ENCODE results near the gene EHD3. TPM values are rescaled to one million over a fixed set of nuclear protein-coding genes. Genes with fewer than 3 reads are reported as not detected.

The EHD3 gene
- total RNA-seq, 2 experiments from 2014 or later = 0.05 to 0.21 TPM

DNA sequence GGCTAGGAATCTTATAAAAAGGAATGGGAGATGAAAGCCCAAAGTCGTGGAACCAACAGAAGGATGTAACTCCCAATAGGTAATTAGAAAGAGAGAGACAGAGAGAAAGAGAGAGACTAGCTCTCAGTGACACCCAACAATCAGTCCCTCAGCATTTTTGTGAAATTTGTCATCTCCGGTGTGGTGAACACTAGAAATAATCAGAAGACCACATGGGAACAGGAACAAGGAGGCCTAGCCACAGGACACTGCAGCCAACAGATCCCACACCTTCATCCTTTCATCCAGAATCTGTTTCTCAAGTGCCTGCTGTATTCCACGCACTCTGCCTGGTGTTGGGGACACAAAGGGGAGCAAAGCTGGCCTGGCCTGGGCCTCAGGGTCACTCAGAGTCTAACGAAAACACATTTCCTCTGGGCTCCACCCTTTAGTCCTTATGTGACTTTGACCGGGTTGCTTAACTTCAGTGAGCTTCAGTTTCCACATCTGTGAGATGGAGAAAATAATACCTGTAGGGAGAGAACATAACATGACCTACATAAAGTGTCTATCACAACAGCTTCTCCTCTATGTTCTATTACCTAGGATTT lies 53.1 kb downstream of the EHD3 start:
- ChIA-PET POLR2A (no interaction called here), CTCF (no interaction called here)

GRCh38 chr2:31287654-31288053 lies 53.7 kb downstream of the EHD3 start:
- H3K9me3 Mint-ChIP-seq (ENCODE audit: insufficient read depth) = no peaks in the 10 kb centered on the region
- no peaks in the 10 kb centered on the region for H3K4me1 Mint-ChIP-seq (ENCODE audit: low read depth)
- no peaks in the 10 kb centered on the region for H3K36me3 Mint-ChIP-seq (ENCODE audit: low read depth)
- ChIA-PET CTCF (no interaction called here), POLR2A (no interaction called here)
- no peak overlapping the region for H3K27ac Mint-ChIP-seq
- ATAC-seq = no peak
- no peaks in the 10 kb centered on the region for H3K27me3 Mint-ChIP-seq (ENCODE audit: low read depth)
- DNase-seq = no peak
- no peak overlapping the region for H3K4me3 Mint-ChIP-seq

More for the DNA sequence above, 53.1 kb downstream of the EHD3 start:
- no peak overlapping the region for H3K4me3 Mint-ChIP-seq
- no peak overlapping the region for H3K27ac Mint-ChIP-seq
- no peaks in the 10 kb centered on the region for H3K36me3 Mint-ChIP-seq (ENCODE audit: low read depth)
- no peaks in the 10 kb centered on the region for H3K9me3 Mint-ChIP-seq (ENCODE audit: insufficient read depth)
- H3K27me3 Mint-ChIP-seq (ENCODE audit: low read depth) = no peaks in the 10 kb centered on the region
- DNase-seq (no peak), ATAC-seq (no peak)
- no peaks in the 10 kb centered on the region for H3K4me1 Mint-ChIP-seq (ENCODE audit: low read depth)

GRCh38 chr2:31294196-31294595 lies 60.2 kb downstream of the EHD3 start:
- DNase-seq (no peak), ATAC-seq (no peak)
- no peak overlapping the region for H3K27ac Mint-ChIP-seq
- no peaks in the 10 kb centered on the region for H3K36me3 Mint-ChIP-seq (ENCODE audit: low read depth)
- no peak overlapping the region for H3K4me3 Mint-ChIP-seq
- CTCF ChIA-PET = no interaction called here
- H3K27me3 Mint-ChIP-seq (ENCODE audit: low read depth) = peaks cover 4% of the 10 kb centered on the region
- H3K9me3 Mint-ChIP-seq (ENCODE audit: insufficient read depth) = no peaks in the 10 kb centered on the region
- no peaks in the 10 kb centered on the region for H3K4me1 Mint-ChIP-seq (ENCODE audit: low read depth)
- POLR2A ChIA-PET = no interaction called here

- CTCF ChIA-PET = no interaction called here
- peaks cover 4% of the 10 kb centered on the region for H3K27me3 Mint-ChIP-seq (ENCODE audit: low read depth)
- DNase-seq = no peak
- POLR2A ChIA-PET = no interaction called here
- no peaks in the 10 kb centered on the region for H3K9me3 Mint-ChIP-seq (ENCODE audit: insufficient read depth)
- no peaks in the 10 kb centered on the region for H3K36me3 Mint-ChIP-seq (ENCODE audit: low read depth)
- no peak overlapping the region for H3K4me3 Mint-ChIP-seq
- ATAC-seq = no peak
- no peaks in the 10 kb centered on the region for H3K4me1 Mint-ChIP-seq (ENCODE audit: low read depth)
- no peak overlapping the region for H3K27ac Mint-ChIP-seq
Measured at GRCh38 chr2:31296641-31297287, 62.8 kb downstream of the EHD3 start.

DNA sequence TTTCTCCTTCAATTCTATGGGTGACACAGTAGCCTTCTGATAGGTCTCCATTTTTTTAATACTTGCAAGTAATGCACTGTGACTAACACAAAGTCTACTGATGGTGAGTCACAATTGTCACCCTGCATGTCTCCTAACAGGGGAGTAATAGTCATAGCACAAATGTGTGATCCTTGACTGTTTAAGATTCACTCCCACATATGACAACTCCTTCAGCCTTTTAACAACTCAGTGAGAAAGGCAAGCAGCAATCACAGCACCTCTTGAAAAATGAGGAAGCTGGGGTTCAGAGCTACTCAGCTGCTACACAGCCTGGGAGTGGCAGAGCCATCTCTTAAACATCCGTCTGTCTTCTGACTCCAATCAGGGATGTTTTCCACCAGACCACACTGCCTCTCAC lies 63.8 kb downstream of the EHD3 start:
- POLR2A ChIA-PET = no interaction called here
- Mint-ChIP-seq H3K27me3 (ENCODE audit: low read depth) (peaks cover 4% of the 10 kb centered on the region), H3K4me3 (no peak overlapping the region), H3K4me1 (ENCODE audit: low read depth) (no peaks in the 10 kb centered on the region), H3K36me3 (ENCODE audit: low read depth) (no peaks in the 10 kb centered on the region), H3K9me3 (ENCODE audit: insufficient read depth) (no peaks in the 10 kb centered on the region), H3K27ac (no peak overlapping the region)
- CTCF ChIA-PET = no interaction called here
- DNase-seq = no peak
- no peak for ATAC-seq

DNA sequence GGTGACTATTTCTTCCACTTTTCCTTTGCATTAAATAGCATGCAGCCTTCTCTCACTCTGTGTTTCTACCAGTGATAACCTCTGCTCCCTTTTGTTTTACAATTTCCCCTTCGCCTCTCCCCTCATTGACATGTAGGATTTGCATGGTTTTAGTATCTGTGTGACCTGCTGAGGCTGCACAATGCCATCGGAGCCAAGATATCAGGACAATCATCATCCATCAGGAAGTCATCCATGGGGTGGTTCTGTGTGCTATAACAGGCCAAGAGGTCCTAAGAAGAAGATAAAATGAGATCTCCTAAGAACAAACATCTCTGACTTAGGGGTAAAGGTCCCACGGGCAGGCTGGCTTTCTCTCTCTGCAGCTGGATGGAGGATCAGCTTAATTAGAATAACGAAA lies 65.6 kb downstream of the EHD3 start:
- H3K27ac Mint-ChIP-seq = no peak overlapping the region
- H3K27me3 Mint-ChIP-seq (ENCODE audit: low read depth) = peaks cover 6% of the 10 kb centered on the region
- H3K9me3 Mint-ChIP-seq (ENCODE audit: insufficient read depth) = no peaks in the 10 kb centered on the region
- H3K36me3 Mint-ChIP-seq (ENCODE audit: low read depth) = no peaks in the 10 kb centered on the region
- POLR2A ChIA-PET = no interaction called here
- no peak for DNase-seq
- CTCF ChIA-PET = interaction anchor here (0.7 to 0.8 kb wide), 2 partner anchors 34 to 588 kb away, joined by 3 read pairs; no protein-coding TSS in a partner anchor
- H3K4me3 Mint-ChIP-seq = no peak overlapping the region
- no peaks in the 10 kb centered on the region for H3K4me1 Mint-ChIP-seq (ENCODE audit: low read depth)
- no peak for ATAC-seq

GRCh38 chr2:31300309-31300708 lies 66.4 kb downstream of the EHD3 start:
- CTCF ChIA-PET = interaction anchor here (0.8 to 1.7 kb wide), 2 partner anchors 33 to 588 kb away, joined by 3 to 6 read pairs; no protein-coding TSS in a partner anchor
- Mint-ChIP-seq H3K27me3 (ENCODE audit: low read depth) (peaks cover 7% of the 10 kb centered on the region), H3K9me3 (ENCODE audit: insufficient read depth) (no peaks in the 10 kb centered on the region), H3K4me3 (no peak overlapping the region), H3K4me1 (ENCODE audit: low read depth) (no peaks in the 10 kb centered on the region), H3K36me3 (ENCODE audit: low read depth) (no peaks in the 10 kb centered on the region), H3K27ac (no peak overlapping the region)
- no peak for ATAC-seq
- no peak for DNase-seq
- POLR2A ChIA-PET = no interaction called here

DNA sequence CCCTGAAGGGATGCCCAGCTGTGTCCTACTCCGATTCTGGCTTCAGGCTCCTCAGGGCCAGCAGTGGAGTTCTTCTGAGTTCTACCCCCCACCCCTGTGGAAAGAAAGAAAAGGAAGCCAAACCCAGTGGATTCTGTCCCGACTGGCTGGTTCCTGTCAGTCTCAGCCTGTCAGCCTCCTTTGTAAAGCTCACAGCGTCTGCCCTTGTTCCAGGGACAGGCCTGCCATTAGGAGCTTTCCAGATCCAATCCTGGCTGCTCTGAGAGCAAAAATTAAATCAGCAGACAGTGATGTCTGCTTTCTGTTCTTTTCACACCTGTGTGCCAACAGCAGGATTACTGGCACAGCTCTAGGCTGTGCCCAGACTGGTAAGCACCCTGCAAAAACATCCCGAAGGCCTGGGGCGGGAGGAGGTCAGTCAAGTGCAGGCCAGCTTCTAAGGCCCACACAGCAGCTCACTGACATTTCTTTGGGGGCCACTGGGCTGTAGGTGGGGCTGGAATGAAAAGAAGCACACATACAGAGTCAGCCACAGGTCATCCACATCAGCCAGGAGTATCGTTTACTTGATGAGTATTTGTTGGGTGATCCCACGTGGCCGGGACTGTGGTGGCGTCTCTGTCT lies 69.1 kb downstream of the EHD3 start:
- ATAC-seq (no peak), DNase-seq (no peak)
- H3K4me1 Mint-ChIP-seq (ENCODE audit: low read depth) = no peaks in the 10 kb centered on the region
- H3K27me3 Mint-ChIP-seq (ENCODE audit: low read depth) = peaks cover 20% of the 10 kb centered on the region
- ChIA-PET POLR2A (no interaction called here), CTCF (no interaction called here)
- H3K27ac Mint-ChIP-seq = no peak overlapping the region
- no peaks in the 10 kb centered on the region for H3K9me3 Mint-ChIP-seq (ENCODE audit: insufficient read depth)
- no peaks in the 10 kb centered on the region for H3K36me3 Mint-ChIP-seq (ENCODE audit: low read depth)
- no peak overlapping the region for H3K4me3 Mint-ChIP-seq

GRCh38 chr2:31304816-31305215 lies 70.9 kb downstream of the EHD3 start:
- no peaks in the 10 kb centered on the region for H3K36me3 Mint-ChIP-seq (ENCODE audit: low read depth)
- DNase-seq (no peak), ATAC-seq (no peak)
- POLR2A ChIA-PET = no interaction called here
- no peaks in the 10 kb centered on the region for H3K9me3 Mint-ChIP-seq (ENCODE audit: insufficient read depth)
- H3K27ac Mint-ChIP-seq = no peak overlapping the region
- peaks cover 28% of the 10 kb centered on the region for H3K27me3 Mint-ChIP-seq (ENCODE audit: low read depth)
- CTCF ChIA-PET = no interaction called here
- H3K4me3 Mint-ChIP-seq = no peak overlapping the region
- no peaks in the 10 kb centered on the region for H3K4me1 Mint-ChIP-seq (ENCODE audit: low read depth)

DNA sequence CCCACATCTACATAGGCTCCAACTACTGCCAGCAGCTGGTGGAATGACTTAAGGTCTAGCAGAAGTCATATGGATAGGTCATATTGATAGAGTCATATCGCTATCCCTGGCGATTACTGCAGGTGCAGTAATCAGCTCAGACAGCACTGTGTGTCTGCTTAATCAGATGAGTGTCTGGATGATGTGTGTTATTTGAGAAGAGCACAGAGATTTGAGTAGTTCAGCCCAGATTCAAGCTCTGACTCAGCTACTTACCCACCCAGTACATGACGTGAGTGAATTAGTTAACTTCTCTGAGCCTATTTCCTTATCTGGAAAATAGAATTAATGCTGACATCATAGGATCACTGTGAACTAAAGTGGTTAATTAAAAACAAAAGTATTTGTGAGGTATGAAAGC lies 78.9 kb downstream of the EHD3 start:
- Mint-ChIP-seq H3K27ac (no peak overlapping the region), H3K36me3 (ENCODE audit: low read depth) (no peaks in the 10 kb centered on the region), H3K4me1 (ENCODE audit: low read depth) (peaks cover 12% of the 10 kb centered on the region), H3K27me3 (ENCODE audit: low read depth) (peaks cover 25% of the 10 kb centered on the region), H3K9me3 (ENCODE audit: insufficient read depth) (no peaks in the 10 kb centered on the region), H3K4me3 (no peak overlapping the region)
- ATAC-seq (no peak), DNase-seq (no peak)
- ChIA-PET POLR2A (interaction anchor here (1.0 kb wide), 1 partner anchor 25 kb away, joined by 3 read pairs; no protein-coding TSS in a partner anchor), CTCF (no interaction called here)

DNA sequence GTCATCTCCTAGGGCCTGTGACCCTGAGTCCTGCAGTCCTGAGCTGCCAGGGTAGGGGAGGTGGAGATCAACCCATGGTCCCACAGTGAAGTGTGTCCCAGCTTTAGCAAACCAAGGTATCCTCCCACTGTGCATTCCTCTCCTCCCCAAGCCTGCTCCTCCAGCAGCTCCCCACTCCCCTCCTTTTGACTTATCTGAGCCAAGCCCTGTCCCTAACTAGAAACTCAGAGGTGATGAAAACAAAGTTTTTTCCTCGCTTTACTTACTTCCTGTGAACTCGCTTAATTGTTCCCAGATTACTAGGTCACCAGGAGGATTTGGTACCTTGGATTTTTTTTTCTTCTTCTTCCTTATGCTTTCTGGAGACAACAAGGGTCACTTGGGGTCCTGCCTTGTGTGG lies 80.8 kb downstream of the EHD3 start:
- no peaks in the 10 kb centered on the region for H3K9me3 Mint-ChIP-seq (ENCODE audit: insufficient read depth)
- no peak for DNase-seq
- CTCF ChIA-PET = no interaction called here
- no peak overlapping the region for H3K4me3 Mint-ChIP-seq
- POLR2A ChIA-PET = no interaction called here
- peaks cover 14% of the 10 kb centered on the region for H3K27me3 Mint-ChIP-seq (ENCODE audit: low read depth)
- H3K36me3 Mint-ChIP-seq (ENCODE audit: low read depth) = no peaks in the 10 kb centered on the region
- ATAC-seq = no peak
- no peak overlapping the region for H3K27ac Mint-ChIP-seq
- H3K4me1 Mint-ChIP-seq (ENCODE audit: low read depth) = peaks cover 31% of the 10 kb centered on the region

DNA sequence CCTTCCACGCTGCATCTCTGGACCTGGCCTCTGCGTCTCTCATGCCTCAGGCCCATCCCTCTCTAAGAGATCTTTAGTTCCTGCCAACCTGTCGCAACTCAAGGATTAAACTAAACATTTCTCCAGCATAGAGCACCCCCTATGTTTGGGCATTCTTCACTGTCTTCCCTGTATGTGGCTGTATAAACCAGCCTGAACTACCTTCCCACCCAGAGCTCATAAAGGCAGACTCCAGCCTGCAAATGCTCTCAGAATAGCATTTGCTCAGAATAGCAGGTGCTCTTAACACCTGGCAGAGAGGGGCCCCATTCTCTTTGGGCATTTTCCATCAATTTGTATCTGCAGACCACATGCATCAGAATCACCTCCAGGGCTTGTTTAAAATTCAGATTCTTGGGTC lies 83.4 kb downstream of the EHD3 start:
- Mint-ChIP-seq H3K4me3 (no peak overlapping the region), H3K27me3 (ENCODE audit: low read depth) (peaks cover 5% of the 10 kb centered on the region), H3K9me3 (ENCODE audit: insufficient read depth) (no peaks in the 10 kb centered on the region), H3K4me1 (ENCODE audit: low read depth) (peaks cover 40% of the 10 kb centered on the region), H3K27ac (no peak overlapping the region), H3K36me3 (ENCODE audit: low read depth) (no peaks in the 10 kb centered on the region)
- ChIA-PET POLR2A (no interaction called here), CTCF (interaction anchor here (1.2 kb wide), 1 partner anchor 16 kb away, joined by 4 read pairs; no protein-coding TSS in a partner anchor)
- no peak for DNase-seq
- ATAC-seq = no peak

All from activated CD8-positive, alpha-beta T cell treated with anti-CD3 and anti-CD28 coated beads, Interleukin-2, amount 10 ng/mL, durations not matched to agents 7 days and 5 days (primary cell).